Measurements from ENCODE around the gene MOB3B.

MOB3B gene

DNA sequence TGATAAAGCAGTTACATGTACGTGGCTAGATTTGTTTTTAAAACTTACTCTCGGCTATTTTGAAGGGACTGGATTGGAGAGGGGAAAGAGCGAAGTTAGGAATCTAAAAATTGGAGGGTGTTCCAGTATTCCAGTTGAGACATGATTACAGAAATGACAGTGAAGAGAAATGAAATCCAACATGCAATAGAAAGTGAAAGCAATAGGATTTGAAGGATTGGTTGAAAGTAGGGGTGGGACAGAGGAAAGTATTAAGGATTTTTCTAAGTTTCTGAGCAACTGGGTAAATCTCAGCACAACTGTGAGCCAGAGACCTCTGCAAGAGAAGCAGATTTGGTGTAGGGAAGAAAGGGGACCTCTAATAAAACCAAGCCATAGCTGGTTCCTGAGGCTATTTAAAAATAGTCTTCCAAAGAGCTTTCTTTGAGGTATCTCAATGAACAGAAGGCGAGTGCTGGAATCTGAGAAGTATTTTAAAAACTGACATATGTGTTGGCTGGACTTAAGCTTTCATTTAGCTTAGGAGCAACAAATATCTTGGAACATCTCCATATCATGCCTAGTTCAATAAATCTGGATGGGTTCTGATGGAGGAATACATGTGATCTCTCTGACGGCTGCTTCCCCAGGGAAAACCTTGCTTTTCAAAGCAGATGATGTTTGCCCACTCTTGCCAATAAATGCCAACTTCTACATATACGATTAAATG is 115.9 kb downstream of the MOB3B start:
- DNase-seq = no peak

DNA sequence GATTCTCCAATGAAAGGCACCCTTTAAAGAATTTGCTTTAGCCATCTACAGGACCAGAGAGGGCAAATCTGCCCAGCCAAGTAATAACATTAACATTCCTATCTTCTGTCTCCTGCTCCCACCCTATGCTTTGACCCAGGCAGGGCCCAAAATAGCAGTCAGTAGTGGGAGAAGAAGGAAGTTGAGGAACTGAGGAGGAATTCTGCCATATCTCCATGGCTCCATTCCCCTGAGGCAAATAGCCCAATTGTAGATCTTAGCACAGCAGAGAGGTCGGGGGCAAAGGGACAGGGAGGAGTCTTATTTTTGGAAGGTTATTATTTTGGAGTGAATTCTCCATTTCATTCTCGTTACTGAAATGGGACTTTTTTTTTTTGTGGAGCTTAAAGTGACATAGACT is 116.7 kb downstream of the MOB3B start:
- no peak for DNase-seq

DNA sequence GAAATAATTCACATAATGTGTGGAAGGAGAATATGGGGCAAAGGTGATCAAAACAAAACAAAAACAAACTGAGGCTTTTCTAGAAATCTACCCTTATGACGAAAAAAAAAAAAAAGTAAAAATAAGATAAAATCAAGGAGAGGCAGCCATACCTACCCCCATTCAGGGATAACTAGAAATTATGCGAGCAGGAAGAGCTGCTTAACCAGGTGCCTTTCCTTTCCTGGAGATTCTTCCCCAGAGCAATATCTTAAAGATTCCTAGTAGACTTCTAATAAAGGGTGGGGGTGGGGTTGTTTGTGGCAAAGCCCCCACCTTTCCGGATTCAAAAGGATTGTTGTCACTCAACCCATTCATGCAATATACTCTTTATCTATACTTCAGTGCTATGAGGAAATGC is 117.5 kb downstream of the MOB3B start:
- no peak for DNase-seq

DNA sequence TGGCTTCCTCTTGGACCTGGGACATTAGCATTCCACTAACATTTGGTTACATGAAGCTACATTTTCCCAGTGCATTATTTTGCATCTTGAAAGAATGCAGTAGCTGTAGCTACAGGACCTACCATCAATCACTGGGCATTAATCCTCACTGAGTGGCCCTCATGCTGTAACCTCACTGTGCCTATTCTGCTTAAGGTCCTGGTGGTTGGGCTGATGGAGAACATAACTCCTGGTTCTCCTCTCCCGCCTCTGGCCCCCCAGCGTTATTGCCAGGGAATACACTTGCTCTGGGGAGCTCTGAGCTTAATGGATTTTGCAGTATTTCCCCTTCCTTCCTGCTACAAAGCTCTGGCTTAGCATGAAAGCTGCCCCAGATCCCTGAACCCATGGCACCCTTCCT is 121.1 kb downstream of the MOB3B start:
- no peak for DNase-seq

DNA sequence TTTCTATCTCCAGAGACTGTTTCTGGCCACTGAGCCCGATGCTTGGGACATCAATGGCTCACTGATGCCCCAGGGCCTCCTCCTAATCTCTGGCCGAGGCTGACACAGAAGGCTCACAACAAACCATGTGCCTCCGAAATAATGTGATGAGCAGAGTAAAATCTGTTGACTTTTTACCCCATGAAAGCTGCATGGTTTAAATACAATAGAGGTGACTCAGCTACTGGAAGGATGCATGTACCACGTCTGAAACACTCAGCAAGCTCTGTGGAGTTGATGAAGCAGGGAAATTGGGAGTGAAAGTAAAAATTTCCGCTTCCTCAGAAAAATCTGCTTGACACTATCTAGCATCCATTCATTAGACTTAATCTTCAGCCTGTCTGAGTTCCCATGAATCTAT is 121.6 kb downstream of the MOB3B start:
- no peak for DNase-seq

DNA sequence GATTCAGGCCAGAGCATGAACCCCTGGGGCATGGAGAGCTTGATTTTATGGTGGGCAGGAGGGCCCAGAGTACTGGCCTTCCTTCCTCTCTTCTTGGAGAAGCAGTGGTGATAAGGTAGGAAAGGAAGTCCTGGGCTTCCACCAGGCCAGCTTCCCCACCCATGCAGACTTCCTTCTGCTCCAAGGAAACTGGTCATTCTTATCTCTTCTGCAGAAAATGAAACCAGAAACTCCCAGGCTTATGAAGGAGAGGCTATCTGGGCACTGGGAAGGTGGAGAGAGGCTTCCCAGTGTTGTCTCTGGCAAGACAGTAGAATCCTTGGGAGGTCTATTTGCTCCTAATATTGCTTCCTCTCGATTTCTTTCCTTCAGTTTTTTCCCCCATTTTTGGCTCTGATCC is 122.1 kb downstream of the MOB3B start:
- no peak for DNase-seq

DNA sequence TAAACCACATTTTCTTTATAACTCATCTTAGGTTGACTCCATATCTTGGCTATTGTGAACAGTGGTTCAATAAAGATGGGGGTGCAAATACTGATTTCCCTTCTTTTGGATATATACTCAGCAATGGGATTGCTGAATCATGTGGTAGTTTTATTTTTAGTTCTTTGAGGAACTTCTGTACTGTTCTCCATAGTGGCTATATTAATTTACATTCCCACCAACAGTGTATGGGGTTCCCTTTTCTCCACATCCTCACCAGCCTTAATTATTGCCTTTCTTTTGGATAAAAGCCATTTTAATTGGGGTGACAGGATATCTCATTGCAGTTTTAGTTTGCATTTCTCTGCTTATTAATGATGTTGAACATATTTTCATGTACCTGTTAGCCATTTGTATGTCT is 125.0 kb downstream of the MOB3B start:
- DNase-seq = no peak

DNA sequence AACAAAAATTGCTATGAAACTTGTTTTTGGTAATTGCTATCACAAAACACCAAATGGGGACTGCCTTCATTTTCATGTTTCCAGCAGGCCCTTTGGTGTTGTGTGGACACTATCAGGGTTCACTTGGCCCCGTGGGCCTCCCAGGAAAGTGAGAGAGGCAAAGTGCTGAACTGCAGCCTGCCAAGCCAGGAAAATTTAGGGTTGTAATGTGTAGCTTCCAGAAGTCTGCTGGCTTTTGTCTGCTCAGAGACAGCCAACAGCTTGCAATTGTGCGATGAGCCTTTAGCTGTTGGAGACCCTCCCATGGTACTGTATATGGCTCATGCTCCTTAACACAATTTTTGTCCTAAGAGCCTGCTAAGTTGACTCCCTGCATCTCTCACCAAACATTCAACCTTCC is 127.0 kb downstream of the MOB3B start:
- no peak for DNase-seq

DNA sequence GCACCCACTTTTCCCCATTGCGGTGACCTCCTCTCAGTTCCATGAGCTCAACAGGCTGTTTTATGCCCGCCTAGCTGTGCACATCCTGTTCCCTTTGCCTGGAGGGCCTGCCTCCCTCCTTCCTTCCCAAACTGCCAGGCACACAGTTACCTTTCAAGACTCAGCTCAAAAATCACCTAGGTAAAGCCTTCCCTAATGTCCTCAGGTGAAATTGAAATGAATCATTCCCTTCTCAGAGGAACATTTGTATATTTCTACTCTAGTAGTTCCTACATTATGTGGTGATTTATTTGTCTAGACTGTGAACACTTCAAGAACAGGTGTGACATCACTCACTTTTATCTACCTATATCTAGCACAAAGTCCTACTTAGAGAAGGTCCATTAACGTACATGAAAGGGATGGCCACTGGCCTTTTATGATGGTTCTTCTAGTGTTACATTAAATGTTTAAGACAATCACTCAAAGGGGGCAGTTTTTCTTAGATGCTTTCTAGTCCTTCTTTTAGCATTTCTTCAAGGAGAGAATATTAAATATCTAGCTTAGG is 129.2 kb downstream of the MOB3B start:
- DNase-seq = no peak

DNA sequence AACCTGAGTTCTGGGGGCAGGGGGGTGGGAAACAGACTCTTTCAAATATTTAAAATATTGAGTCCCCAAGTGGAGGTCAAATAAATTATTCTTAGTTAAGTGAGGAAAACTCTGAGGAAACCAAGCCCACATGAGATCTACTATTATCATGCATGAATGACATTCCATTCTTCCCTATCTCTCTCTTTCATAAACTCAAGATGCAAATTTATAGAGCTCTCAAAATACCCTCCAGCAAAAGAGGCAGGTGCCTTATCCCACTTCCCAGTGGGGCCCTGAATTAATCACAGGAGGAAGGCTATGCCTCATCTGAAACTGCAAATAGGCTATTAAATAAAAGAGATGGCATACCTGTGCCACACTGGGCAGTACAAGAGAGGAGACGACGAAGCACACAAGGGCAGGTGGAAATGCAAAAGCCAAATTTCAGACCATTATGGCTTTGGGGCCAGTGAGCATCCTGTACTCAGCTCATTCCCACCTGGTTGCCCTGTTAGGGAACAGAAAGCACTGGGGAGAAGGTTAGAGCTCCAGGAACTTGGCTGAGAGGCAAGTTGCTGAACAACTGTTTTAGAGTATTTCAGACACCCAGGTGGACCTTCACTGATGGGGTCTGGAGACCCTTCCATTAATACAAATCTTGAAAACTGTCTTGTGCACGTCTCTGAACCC is 130.5 kb downstream of the MOB3B start:
- no peak for DNase-seq

DNA sequence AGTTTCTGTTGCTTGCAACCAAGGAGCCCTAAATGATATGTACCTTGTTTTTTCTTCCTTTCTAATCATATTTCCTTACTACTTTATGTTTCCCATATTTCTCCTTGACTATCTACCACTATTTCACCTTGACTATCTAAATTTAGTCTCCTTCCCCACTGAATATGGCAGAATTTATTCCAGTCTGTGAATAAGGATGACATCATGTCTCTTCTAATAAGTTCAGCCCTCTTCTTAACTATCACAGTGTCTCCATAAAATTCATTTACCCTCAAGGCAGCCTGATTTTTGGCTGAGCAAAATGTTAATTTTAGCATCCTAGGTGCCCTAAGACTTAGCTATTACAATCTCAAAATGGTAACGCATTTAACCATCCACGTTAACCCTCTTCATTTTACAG is 133.1 kb downstream of the MOB3B start:
- DNase-seq = no peak

DNA sequence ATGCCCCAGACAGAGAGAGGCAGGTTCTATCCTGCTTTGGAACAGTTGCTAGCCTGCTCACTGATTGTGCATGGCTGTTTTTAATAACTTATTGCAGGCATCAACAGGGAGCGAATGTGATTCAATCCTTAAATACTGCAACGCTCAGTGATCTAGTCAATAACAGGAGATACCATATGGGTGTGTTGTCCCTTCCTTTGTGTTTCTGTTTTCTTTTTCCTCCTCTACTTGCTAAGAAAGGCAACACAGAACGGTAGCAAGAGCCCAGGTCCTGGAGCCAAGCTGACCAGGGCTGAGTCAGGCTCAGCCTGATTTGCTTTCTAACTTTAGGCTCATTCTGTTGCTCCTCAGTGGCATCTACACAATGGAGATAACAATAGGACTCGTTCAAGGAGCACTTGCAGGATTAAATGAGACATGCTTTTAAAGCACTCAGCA is 134.1 kb downstream of the MOB3B start:
- DNase-seq = no peak

DNA sequence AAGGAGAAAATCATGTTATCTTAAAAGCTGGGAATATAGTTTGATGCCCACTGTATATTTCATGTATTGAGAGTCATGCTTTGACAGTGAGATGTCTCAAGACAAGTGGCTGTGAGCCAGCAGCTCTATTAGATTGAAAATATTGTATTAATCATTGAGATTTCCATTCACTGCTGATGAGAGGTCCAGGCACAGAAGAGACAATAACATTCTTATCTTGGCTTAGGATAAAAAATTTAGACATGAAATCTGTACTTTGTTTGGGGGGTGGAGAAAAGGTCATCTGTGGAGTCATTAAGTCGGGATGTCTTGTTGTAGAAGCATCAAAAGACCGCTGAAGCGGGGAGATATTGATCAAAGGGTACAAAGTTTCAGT is 134.8 kb downstream of the MOB3B start:
- no peak for DNase-seq

DNA sequence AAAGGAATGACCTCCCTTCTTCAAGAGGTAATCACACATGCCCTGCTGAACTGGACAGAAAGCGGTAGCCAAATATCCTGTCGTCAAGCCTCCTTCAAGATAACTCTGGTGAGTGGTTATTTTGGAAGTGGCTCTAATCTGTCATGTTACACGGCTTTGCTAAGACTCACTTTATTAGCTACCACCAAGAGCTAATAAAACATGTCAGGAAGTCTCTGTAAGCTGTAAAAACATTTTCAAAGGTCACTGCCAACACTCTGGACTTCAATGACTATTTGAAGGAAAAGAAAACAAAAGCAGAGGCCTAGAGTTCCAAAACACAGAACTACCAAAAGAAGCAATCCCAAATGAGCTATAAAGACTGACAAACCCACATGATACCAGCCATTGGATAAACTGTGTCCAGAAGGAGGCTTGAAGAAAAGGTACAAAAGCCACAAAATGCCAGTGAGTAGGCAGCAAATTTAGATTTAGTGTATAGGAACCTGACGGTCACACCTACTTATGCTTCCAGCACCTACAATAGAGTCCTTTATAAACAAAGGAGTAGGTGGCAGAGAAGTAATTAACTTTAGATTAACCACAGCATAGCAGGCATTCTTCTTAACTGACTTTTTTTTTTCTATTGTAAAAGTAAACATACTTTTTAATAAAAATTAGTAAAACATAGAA is 135.3 kb downstream of the MOB3B start:
- DNase-seq = no peak

DNA sequence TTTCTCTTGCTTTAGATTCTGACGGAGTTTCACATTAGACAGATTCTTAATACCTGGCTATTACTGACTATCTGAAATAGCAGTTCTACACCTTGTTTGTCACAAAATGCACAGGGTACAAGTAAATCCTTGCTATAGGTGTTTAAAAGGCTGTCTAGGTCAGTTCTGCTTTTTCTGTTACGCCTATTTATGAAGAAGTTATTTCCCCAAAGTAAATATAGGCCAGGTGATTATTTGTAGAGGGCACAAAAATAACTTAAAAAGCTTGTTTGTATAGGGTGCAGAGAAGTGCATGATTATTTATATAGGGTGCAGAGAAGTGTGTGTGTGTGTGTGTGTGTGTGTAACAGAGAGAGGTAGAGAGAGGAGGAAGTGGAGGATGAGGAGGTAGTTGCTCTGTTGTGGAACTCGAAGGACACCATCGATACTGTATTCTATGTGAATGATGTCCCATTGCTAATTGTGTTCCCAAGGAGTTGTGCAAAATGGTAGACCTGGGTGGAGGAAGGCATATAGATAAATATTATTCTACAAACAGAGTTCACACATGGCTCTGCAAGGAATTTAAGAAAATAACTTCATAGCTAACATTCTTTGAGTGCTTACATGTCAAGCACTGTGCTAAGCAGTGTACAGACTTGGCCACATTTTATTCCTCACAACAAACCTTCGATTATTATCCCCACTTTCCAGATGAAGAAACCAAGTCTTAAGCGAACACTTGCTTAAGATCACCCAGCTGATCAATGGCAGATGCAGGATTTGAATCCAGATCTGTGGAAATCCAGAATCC is 136.4 kb downstream of the MOB3B start:
- no peak for DNase-seq

DNA sequence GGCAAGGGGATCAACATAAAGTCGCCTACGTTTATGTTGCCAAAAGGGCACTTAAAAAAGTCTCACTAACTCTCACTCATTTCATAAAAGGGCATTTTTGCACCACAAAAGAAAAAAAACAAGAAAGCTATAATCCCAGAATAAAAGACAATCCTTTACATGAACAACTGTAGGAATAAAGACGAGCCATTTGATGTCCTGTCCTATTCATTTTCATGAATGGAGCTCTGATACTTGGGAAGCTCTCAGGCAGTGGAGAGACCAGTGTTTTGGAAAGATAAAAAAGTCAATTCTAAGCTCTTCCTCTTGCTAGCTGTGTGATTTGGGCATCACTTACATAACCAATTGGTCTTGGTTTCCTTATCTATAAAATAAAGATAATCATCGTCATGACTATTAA is 137.2 kb downstream of the MOB3B start:
- no peak for DNase-seq

DNA sequence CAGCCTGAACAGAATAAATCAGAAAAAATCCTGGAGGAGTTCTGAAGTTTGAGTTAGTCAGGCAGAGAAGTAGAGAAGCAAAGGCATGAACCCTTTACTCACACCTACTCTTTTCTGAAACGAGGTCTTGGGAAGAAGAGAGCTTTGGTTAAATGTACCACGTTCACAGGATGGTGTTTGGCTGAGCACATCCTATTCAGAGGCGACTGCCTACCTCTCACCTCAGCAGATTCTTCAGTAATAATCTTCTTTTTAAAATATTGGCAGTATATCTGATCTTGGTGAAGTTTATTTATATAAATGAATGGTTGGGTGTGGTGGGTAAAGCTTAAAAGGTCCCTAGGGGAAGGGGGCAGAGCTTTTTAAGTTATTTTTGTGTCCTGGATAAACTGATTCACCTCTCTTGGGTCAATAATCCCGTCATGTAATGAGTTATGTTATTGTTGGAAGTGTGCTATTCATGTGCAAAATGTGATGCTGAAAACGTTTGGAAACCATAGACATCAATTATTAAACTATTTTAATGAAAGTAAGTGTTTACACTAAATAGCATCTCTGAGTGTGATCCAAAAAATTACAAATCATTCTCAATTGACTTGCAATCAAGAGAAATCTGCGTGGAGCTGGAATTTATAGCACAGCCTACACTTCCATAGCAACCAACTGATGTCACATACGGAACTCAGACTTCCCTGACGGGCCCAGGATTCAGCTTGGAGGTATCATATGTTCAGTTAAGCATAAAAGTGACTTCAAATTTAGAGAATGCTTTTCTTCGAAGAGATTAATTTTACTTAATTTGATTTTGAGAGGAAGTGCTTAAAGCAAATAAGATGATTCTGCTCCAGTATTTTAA is 138.3 kb downstream of the MOB3B start:
- DNase-seq = no peak

DNA sequence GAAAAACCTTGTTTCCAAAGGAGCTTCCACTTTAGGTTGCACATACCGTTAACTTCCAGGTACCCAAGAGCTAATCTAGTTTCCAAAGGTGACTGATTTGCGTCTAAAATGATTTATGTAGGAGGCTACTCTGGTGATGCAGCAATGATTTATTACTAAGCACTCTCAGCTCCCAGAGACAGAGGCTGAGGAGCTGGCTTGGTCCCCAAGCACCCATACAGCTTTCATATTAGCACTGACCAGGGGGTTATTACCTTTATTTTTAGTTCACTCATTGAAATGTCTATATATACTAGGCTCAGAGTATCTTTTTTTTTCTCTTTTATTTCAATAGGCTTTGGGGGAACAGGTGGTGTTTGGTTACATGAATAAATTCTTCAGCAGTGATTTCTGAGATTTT is 141.5 kb downstream of the MOB3B start:
- DNase-seq = no peak

DNA sequence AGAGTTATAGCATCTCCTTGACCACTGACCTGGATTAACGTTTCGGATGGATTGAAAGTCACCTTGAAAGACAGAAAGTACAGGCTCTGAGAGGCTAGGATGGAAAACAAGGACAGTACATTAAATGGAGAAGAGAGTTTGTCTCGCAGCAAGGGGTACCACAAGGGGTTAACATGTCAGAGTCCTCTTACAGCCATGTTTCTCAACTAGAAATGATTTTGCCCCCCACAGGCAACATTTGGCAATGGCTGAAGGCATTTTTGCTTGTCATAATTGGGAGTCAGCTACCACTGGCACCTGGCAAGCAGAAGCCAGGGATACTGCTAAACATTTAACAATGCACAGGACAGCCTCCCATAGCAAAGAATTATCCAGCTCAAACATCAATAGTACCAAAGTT is 141.9 kb downstream of the MOB3B start:
- no peak for DNase-seq

DNA sequence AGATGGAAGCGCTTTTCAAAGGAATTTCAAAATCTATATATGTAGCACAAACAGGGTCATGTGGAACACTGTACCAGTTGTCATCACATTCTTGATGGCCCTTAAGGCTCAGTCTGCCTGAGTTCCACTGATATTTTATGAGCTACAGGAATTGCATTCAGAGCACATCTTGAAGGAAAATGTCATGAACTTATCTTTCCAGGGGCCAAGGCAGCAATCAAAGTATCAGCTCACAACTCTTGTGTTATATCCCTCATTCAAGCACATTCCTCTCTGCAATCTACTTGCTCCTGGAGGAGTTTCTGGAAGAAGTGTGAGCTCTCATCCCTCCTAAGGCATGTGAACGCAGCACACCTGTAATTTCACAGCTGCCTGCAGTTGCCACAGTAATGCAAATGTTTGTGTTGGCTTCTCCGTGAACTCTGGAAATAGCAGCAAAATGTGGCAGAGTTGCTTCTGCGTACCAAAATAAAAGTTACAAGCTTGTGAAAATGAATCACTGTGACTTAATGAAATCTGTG is 143.0 kb downstream of the MOB3B start:
- no peak for DNase-seq

DNA sequence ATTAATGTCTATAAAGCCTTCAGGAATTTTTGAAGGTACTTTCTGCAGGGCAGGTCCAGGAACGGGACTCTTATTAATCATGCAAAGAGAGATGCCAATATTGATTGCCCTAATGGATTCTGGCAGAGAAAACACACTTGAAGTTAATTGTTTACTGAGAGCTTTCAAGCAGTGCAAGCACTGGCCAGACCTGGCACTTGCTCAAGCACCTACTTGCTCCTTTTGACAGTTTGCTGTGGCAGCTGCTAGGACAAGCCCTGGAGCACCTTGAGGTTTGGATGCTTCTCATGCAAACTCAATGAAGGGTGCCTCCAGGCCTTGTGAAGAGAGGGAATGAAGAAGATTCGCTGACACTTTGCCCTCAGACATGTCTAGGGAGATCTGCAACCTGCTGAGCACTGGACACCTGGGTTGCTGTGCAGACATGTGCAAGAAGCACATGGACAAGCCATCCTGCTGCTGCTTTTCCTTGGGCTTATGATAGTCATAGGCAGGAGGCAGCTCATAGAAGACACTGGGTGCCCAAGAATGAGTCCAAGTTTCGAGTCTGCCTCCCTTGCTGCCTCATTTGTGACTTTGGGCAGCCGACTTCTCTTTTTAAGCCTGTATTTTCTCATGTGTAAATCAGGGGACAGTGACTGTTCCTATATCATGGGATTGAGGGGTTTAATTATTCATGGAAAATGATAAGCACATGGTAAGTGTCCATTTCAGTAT is 143.8 kb downstream of the MOB3B start:
- no peak for DNase-seq

Measured in NCI-H1930 (cell line).